Measurements from ENCODE around the gene MCTP2.

DNA sequence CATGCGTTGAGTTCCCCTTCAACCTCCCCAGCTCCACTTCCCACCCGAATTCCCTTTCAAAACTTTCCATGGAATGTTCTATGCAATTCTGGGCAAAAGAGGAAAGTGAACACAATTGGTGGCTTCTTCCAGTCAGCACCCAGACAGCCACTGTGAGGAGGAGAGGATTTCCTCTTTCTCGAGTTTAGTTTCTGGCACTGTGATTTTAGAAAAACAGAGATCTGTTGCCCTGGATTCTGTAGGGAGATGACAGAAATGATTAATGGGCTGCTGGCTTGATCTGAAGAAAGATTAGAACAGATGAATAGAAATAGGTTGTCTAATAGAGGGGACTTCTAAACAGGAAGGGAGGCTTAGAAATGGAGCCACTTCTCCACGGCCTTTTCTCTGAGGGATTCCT is 172.0 kb downstream of the MCTP2 start:
- TF ChIP-seq POLR2AphosphoS5 (IDR thresholded peaks at IDR 0.05; ENCODE audit: low read depth, low read length): no peak
- TF ChIP-seq REST (IDR thresholded peaks at IDR 0.05; ENCODE audit: insufficient read depth in 1 of 2, low read depth in 2 of 2, low read length in 2 of 2): no peak
- TF ChIP-seq TAF1 (IDR thresholded peaks at IDR 0.05; ENCODE audit: borderline replicate concordance, insufficient read depth, low read length): no peak
